K562 (cell line): ENCODE results near the gene DLGAP5. TPM values are rescaled to one million over a fixed set of nuclear protein-coding genes. Genes with fewer than 3 reads are reported as not detected.

Experiments
- ATAC-seq: fragments of 200-7000 bp; cut with Tn5 transposase; 3 replicates; pipeline ENCODE4 v1.9.1; 2020; ENCODE audit warnings: moderate library complexity
- BruUV-seq: library from RNA; stranded (reverse); fragments of 400-500 nt; replicated peaks from 2 replicates; lab custom pipeline; 2021; lab: Mats Ljungman, UMichigan
- CTCF ChIA-PET: fragments of 300-600 bp; formaldehyde crosslinking; extraction: SDS; loops from one replicate; lab custom pipeline; 2021; ENCODE audit warnings: low intra/inter-chr PET ratio; lab: Yijun Ruan, JAX
- POLR2A ChIA-PET: fragments of 300-600, 350-650 bp; sonication (Branson Sonifier 250); formaldehyde crosslinking; extraction: SDS; loops from one replicate; lab custom pipeline; 2021; ENCODE audit warnings: antibody characterized with exemption, inconsistent platforms; lab: Yijun Ruan, JAX
- DNase-seq, 4 experiments: peaks; one replicate each; pipeline versions ENCODE4 v3.0.0 to v3.0.0-alpha.2; 2011 to 2018; ENCODE audit warnings: low spot score in 3 of 4, mixed read lengths in 3 of 4; ENCODE audit errors: extremely low read depth in 1 of 4
- FAIRE-seq: peaks from 2 replicates; lab custom pipeline; 2011; peaks lifted over from hg19 to GRCh38; lab: Jason Lieb, UNC
- H2AFZ ChIP-seq: 2 replicates; pipeline ENCODE4 v1.6.0; 2011; ENCODE audit warnings: low read depth, low read length, control low read depth, inconsistent platforms
- H3K27ac ChIP-seq: fragments of 200-600 bp; 3 replicates; pipeline ENCODE4 v1.8.0; 2011; ENCODE audit warnings: low read depth, mild to moderate bottlenecking, control low read depth, inconsistent platforms, low read length, moderate library complexity, mixed read lengths; ENCODE audit errors: extremely low read depth
- H3K27me3 ChIP-seq, 2 experiments: fragments of 300-600 bp in 1 of 2; 2 replicates in 1 of 2; 3 replicates in 1 of 2; pipeline versions ENCODE4 v1.6.0 to v1.8.0; 2011; ENCODE audit warnings: inconsistent platforms in 2 of 2, low read length in 2 of 2, mild to moderate bottlenecking in 1 of 2, mixed read lengths in 1 of 2, moderate library complexity in 1 of 2; ENCODE audit not compliant: control insufficient read depth in 2 of 2, insufficient read depth in 2 of 2
- H3K36me3 ChIP-seq: fragments of 300-600 bp; 3 replicates; pipeline ENCODE4 v1.8.0; 2011; ENCODE audit warnings: mild to moderate bottlenecking, low read length, inconsistent platforms; ENCODE audit not compliant: control insufficient read depth, insufficient read depth
- H3K4me1 ChIP-seq, 2 experiments: fragments of 200-600 bp in 1 of 2; replicated peaks in 1 of 2; 2 replicates in 1 of 2; 3 replicates in 1 of 2; pipeline versions ENCODE4 v1.5.1 to v1.8.0; 2011; ENCODE audit warnings: inconsistent platforms in 2 of 2, low read length in 2 of 2, mild to moderate bottlenecking in 1 of 2, mixed read lengths in 1 of 2, moderate library complexity in 1 of 2; ENCODE audit not compliant: control insufficient read depth in 2 of 2, insufficient read depth in 2 of 2
- H3K4me2 ChIP-seq: 2 replicates; pipeline ENCODE4 v1.6.1; 2011; ENCODE audit warnings: low read length, control low read depth, inconsistent platforms, mixed read lengths; ENCODE audit not compliant: insufficient read depth
- H3K4me3 ChIP-seq: fragments of 200-600 bp; sonication (generic), shearing (Covaris generic); 2 replicates; pipeline ENCODE4 v1.5.1; 2016; ENCODE audit warnings: control low read depth, inconsistent platforms
- H3K79me2 ChIP-seq: fragments of 200-600 bp; 3 replicates; pipeline ENCODE4 v1.8.0; 2011; ENCODE audit warnings: low read length, inconsistent platforms; ENCODE audit not compliant: control insufficient read depth, insufficient read depth
- H3K9ac ChIP-seq, 2 experiments: 2 replicates each; pipeline versions ENCODE4 v1.6.0 to v1.6.1; 2011; ENCODE audit warnings: low read depth in 2 of 2, low read length in 2 of 2, control low read depth in 1 of 2, inconsistent platforms in 1 of 2, mild to moderate bottlenecking in 1 of 2, mixed read lengths in 1 of 2; ENCODE audit not compliant: insufficient read depth in 1 of 2
- H3K9me1 ChIP-seq: one replicate; pipeline ENCODE4 v1.6.0; 2011; ENCODE audit warnings: inconsistent platforms, mild to moderate bottlenecking, low read length, moderate library complexity; ENCODE audit not compliant: control insufficient read depth, insufficient read depth
- H3K9me3 ChIP-seq: replicated peaks from 2 replicates; pipeline ENCODE4 v1.5.1; 2011; ENCODE audit warnings: low read depth, low read length, inconsistent platforms; ENCODE audit not compliant: control insufficient read depth, insufficient read depth
- H4K20me1 ChIP-seq: replicated peaks from 2 replicates; pipeline ENCODE4 v1.6.1; 2011; ENCODE audit warnings: low read length, inconsistent platforms, mixed read lengths; ENCODE audit not compliant: control insufficient read depth, insufficient read depth
- CREM ChIP-seq: IDR thresholded peaks from 2 replicates; pipeline ENCODE4 v1.6.1; 2014; ENCODE audit warnings: antibody characterized with exemption, low read depth
- ETV5 ChIP-seq: sonication (generic); formaldehyde crosslinking; IDR thresholded peaks from 2 replicates; pipeline ENCODE4 v1.4.0; 2020; ENCODE audit warnings: low read depth, mild to moderate bottlenecking, missing genetic modification reagents
- HLTF ChIP-seq: fragments of 450-650 bp; IDR thresholded peaks from 2 replicates; pipeline ENCODE4 v1.6.1; 2016
- NFXL1 ChIP-seq: fragments of 450-650 bp; formaldehyde crosslinking; IDR thresholded peaks from 2 replicates; pipeline ENCODE4 v1.4.0; 2021; ENCODE audit warnings: mild to moderate bottlenecking
- SMARCE1 ChIP-seq: fragments of 450-650 bp; IDR thresholded peaks from 2 replicates; pipeline ENCODE4 v1.7.1; 2016; ENCODE audit warnings: mild to moderate bottlenecking
- TCFL5 ChIP-seq: fragments of 250-450 bp; sonication (Bioruptor Pico); conservative IDR thresholded peaks from 2 replicates; pipeline ENCODE4 v1.6.1; 2021; ENCODE audit warnings: mild to moderate bottlenecking, moderate library complexity, matching md5 sums
- TEAD1 ChIP-seq, 2 experiments: fragments of 450-650 bp in 1 of 2; sonication (generic) in 1 of 2; formaldehyde crosslinking; IDR thresholded peaks; 2 replicates each; pipeline versions ENCODE4 v1.4.0 to v1.8.0; 2020 to 2022; ENCODE audit warnings: mild to moderate bottlenecking in 2 of 2, missing genetic modification reagents in 1 of 2
- THRAP3 ChIP-seq: fragments of 450-650 bp; IDR thresholded peaks from 2 replicates; pipeline ENCODE4 v1.6.1; 2016; ENCODE audit warnings: mild to moderate bottlenecking, inconsistent platforms, borderline replicate concordance
- ZKSCAN8 ChIP-seq: fragments of 200-800 bp; sonication (Bioruptor generic); IDR thresholded peaks from 2 replicates; pipeline ENCODE4 v1.6.1; 2016; ENCODE audit warnings: missing genetic modification characterization, missing compliant biosample characterization
- ZNF174 ChIP-seq: fragments of 250-450 bp; sonication (Bioruptor Pico); IDR thresholded peaks from 2 replicates; pipeline ENCODE4 v1.4.0; 2020; ENCODE audit warnings: mild to moderate bottlenecking
- WGBS: fragments of 100-300 bp; shearing (Covaris generic); methylation state at CpG from one replicate; pipeline ENCODE4 v1.1.6; 2016; ENCODE audit warnings: low coverage, mixed read lengths; ENCODE audit not compliant: insufficient coverage; ENCODE audit errors: missing lambda C conversion rate; 5-methylcytosine and 5-hydroxymethylcytosine counted together
- in situ Hi-C: fragments of 300-500 bp; cut with MboI; formaldehyde crosslinking; loops from 4 replicates; pipeline ENCODE4 v1.15.0; 2018; ENCODE audit warnings: inconsistent platforms, mixed read lengths
- intact Hi-C: fragments of 100-400 bp; cut with micrococcal nuclease; formaldehyde crosslinking; loops from 2 replicates; pipeline ENCODE4 v1.14.2; 2022
- polyA plus RNA-seq, 8 experiments: library from polyadenylated mRNA; depleted of rRNA in 4 of 8; stranded (reverse) in 5 of 8; unstranded in 3 of 8; fragments of >200 nt; fragmentation: Nextera tagmentation in 2 of 8; fragmentation: Illumina TruSeq in 1 of 8; extraction: Ambion mirVana in 2 of 8; extraction: Trizol in 1 of 8; gene quantifications; 2 replicates each; pipeline versions ENCODE4 v1.2.1 to v1.2.3, GENCODE V29; 2011 to 2014; ENCODE audit warnings: inconsistent platforms in 1 of 8, missing spikeins in 1 of 8
- total RNA-seq, 7 experiments: library from RNA; depleted of rRNA in 6 of 7; stranded (reverse); fragments of >200 nt in 6 of 7; fragmentation: Illumina TruSeq in 2 of 7; extraction: Trizol in 2 of 7; gene quantifications; 2 replicates each; pipeline versions ENCODE4 v1.2.1 to v1.2.3, GENCODE V29; 2011 to 2021; ENCODE audit warnings: low replicate concordance in 1 of 7
- TF ChIP-seq, protein P1 (sequence below): IDR thresholded peaks from 2 replicates; pipeline ENCODE4 v1.6.1; 2014; ENCODE audit warnings: antibody characterized with exemption
- TF ChIP-seq, protein P2 (sequence below): sonication (generic); formaldehyde crosslinking; IDR thresholded peaks from 2 replicates; pipeline ENCODE4 v1.8.1; 2023; ENCODE audit warnings: mild to moderate bottlenecking, missing genetic modification reagents
- TF ChIP-seq, protein P3 (sequence below): fragments of 250-450 bp; sonication (Bioruptor Pico); IDR thresholded peaks from 2 replicates; pipeline ENCODE4 v1.4.0; 2020; ENCODE audit warnings: mild to moderate bottlenecking

DLGAP5 gene
- total and polyA plus RNA-seq, 9 of the 15 experiments (the other 6 are each of a cell fraction or from before 2014, with no cell fraction given), result 39.1 to 80.0 (median 59.9) TPM

DNA sequence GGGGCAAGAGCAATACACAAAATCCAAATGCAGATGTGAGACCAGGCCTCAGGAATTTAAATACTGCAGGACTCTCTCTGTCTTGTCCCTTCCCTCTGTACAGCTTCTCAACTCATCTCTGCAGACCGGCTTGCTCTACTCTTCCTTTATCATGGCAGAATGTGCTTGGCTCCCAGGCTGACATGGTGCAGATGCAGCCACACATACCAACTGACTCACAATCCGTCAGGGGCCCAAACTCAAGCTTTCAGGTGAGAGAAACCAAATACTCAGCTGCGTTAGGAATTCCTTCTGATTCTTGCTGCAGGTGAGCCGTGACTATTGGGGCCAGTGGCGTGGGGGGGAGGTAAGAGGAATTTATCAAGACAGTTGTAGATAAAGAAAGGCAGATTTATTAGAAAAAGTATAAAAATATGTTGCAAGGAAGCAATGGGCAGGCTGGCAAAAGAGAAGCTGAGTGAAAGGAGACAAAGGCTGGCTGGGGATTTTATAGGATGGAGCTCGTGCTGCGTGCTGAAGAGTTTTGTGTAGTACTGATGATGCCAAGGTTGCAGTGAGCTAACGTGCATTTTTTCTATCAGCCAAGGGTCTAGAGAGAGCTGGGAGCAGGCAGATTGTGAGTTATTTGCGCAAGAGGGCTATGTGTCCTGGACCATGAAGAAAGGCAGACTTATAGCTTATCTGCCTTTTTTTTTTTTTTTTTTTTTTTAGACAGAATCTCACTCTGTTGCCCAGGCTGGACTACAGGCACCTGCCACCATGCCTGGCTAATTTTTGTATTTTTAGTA lies 67.3 kb downstream of the DLGAP5 start:
- H3K9me1 ChIP-seq, result no peaks in the 10 kb centered on the region
- 53% methylated on average over 5 of the region's 9 CpGs for WGBS
- H3K36me3 ChIP-seq, result no peaks in the 10 kb centered on the region
- no peak overlapping the region for H3K4me2 ChIP-seq
- H3K27me3 ChIP-seq, result no peaks in the 10 kb centered on the region
- H4K20me1 ChIP-seq, result no peaks in the 10 kb centered on the region
- no peak overlapping the region for H2AFZ ChIP-seq
- intact Hi-C loops, result no loop called here
- no peaks in the 10 kb centered on the region for H3K79me2 ChIP-seq
- no peak overlapping the region for H3K9ac ChIP-seq
- no peak for ATAC-seq
- H3K27ac ChIP-seq, result no peak overlapping the region
- DNase-seq, result no peak
- in situ Hi-C loops, result no loop called here
- FAIRE-seq, result no peak
- TF ChIP-seq TEAD1 (CRISPR knock-in tag; IDR thresholded peaks at IDR 0.05) (no peak), ETV5 (CRISPR knock-in tag) (no peak), ZKSCAN8 (CRISPR knock-in tag) (no peak), HLTF (no peak), THRAP3 (no peak), TCFL5 (CRISPR knock-in tag) (no peak), SMARCE1 (no peak), ZNF174 (CRISPR knock-in tag) (no peak), NFXL1 (no peak), CREM (no peak)
- TF ChIP-seq, protein P1, sequence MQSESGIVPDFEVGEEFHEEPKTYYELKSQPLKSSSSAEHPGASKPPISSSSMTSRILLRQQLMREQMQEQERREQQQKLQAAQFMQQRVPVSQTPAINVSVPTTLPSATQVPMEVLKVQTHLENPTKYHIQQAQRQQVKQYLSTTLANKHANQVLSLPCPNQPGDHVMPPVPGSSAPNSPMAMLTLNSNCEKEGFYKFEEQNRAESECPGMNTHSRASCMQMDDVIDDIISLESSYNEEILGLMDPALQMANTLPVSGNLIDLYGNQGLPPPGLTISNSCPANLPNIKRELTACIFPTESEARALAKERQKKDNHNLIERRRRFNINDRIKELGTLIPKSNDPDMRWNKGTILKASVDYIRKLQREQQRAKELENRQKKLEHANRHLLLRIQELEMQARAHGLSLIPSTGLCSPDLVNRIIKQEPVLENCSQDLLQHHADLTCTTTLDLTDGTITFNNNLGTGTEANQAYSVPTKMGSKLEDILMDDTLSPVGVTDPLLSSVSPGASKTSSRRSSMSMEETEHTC, result no peak
- TF ChIP-seq, protein P2, sequence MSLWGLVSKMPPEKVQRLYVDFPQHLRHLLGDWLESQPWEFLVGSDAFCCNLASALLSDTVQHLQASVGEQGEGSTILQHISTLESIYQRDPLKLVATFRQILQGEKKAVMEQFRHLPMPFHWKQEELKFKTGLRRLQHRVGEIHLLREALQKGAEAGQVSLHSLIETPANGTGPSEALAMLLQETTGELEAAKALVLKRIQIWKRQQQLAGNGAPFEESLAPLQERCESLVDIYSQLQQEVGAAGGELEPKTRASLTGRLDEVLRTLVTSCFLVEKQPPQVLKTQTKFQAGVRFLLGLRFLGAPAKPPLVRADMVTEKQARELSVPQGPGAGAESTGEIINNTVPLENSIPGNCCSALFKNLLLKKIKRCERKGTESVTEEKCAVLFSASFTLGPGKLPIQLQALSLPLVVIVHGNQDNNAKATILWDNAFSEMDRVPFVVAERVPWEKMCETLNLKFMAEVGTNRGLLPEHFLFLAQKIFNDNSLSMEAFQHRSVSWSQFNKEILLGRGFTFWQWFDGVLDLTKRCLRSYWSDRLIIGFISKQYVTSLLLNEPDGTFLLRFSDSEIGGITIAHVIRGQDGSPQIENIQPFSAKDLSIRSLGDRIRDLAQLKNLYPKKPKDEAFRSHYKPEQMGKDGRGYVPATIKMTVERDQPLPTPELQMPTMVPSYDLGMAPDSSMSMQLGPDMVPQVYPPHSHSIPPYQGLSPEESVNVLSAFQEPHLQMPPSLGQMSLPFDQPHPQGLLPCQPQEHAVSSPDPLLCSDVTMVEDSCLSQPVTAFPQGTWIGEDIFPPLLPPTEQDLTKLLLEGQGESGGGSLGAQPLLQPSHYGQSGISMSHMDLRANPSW (CRISPR knock-in tag), result no peak
- TF ChIP-seq, protein P3, sequence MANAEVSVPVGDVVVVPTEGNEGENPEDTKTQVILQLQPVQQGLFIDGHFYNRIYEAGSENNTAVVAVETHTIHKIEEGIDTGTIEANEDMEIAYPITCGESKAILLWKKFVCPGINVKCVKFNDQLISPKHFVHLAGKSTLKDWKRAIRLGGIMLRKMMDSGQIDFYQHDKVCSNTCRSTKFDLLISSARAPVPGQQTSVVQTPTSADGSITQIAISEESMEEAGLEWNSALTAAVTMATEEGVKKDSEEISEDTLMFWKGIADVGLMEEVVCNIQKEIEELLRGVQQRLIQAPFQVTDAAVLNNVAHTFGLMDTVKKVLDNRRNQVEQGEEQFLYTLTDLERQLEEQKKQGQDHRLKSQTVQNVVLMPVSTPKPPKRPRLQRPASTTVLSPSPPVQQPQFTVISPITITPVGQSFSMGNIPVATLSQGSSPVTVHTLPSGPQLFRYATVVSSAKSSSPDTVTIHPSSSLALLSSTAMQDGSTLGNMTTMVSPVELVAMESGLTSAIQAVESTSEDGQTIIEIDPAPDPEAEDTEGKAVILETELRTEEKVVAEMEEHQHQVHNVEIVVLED (CRISPR knock-in tag), result no peak
- H3K4me3 ChIP-seq, result no peak overlapping the region
- peaks cover 10 to 14% of the 10 kb centered on the region in 2 experiments; a peak in 4 of 5 replicates for H3K4me1 ChIP-seq
- no TSS peak for BruUV-seq
- POLR2A ChIA-PET, result interaction anchor here (0.6 to 2.0 kb wide), 2 partner anchors 21 to 89 kb away, joined by 3 to 7 read pairs; no protein-coding TSS in a partner anchor
- CTCF ChIA-PET, result no interaction called here
- no peaks in the 10 kb centered on the region for H3K9me3 ChIP-seq
